GM12872 (cell line): ENCODE results near the gene COL15A1.

Experiments used
- CTCF ChIP-seq: IDR thresholded peaks from 3 replicates; pipeline ENCODE4 v1.5.1; 2011; ENCODE audit warnings: low read depth, mild to moderate bottlenecking, low read length, moderate library complexity; ENCODE audit not compliant: insufficient read depth

COL15A1 gene

GRCh38 chr9:99104459-99105151 is 160.9 kb downstream of the COL15A1 start, which contains the start of gene TGFBR1:
Gene TGFBR1, plus strand, starts transcription at chr9:99105113. Its CDS starts 93 bp downstream, at chr9:99105206.
- no peak for TF ChIP-seq CTCF

- no peak for TF ChIP-seq CTCF
Measured at GRCh38 chr9:99105152-99106043, 161.7 kb downstream of the COL15A1 start.

GRCh38 chr9:99106044-99106375 is 162.3 kb downstream of the COL15A1 start:
- TF ChIP-seq CTCF, result no peak

- no peak for TF ChIP-seq CTCF
Measured at GRCh38 chr9:99107421-99107820, 163.7 kb downstream of the COL15A1 start.

GRCh38 chr9:99108131-99108530 is 164.4 kb downstream of the COL15A1 start:
- no peak for TF ChIP-seq CTCF

- TF ChIP-seq CTCF, result no peak
Measured at GRCh38 chr9:99109522-99109921, 165.8 kb downstream of the COL15A1 start.

GRCh38 chr9:99112750-99113413 is 169.2 kb downstream of the COL15A1 start:
- no peak for TF ChIP-seq CTCF
